Activated CD4-positive, alpha-beta memory T cell treated with anti-CD3 and anti-CD28 coated beads, Interleukin-2, amount 10 ng/mL, durations not matched to agents 7 days and 5 days (primary cell): ENCODE data around the gene SEC22B. TPM values are rescaled to one million over a fixed set of nuclear protein-coding genes. Genes with fewer than 3 reads are reported as not detected.
"Not testable (repeated sequence)": the region's sequence is repeated elsewhere in the genome, so short reads cannot be mapped to it uniquely, and the experiment has no call there.

Experiments used
- CTCF ChIA-PET: fragments of 350-600 bp; sonication (Branson Sonifier 250); formaldehyde crosslinking; loops from one replicate; lab custom pipeline; 2021; ENCODE audit warnings: antibody characterized with exemption, inconsistent platforms; lab: Charles Lee
- POLR2A ChIA-PET: fragments of 350-600 bp; sonication (Branson Sonifier 250); formaldehyde crosslinking; loops from one replicate; lab custom pipeline; 2021; ENCODE audit warnings: antibody characterized with exemption; lab: Charles Lee
- DNase-seq: peaks from one replicate; pipeline ENCODE4 v3.0.0-alpha.2; 2020
- H3K27ac Mint-ChIP-seq: one replicate; pipeline ENCODE4 v1.8.0; 2021; ENCODE audit warnings: mild to moderate bottlenecking, mixed read lengths
- H3K27me3 Mint-ChIP-seq: one replicate; pipeline ENCODE4 v1.8.0; 2021; ENCODE audit warnings: mixed read lengths
- H3K36me3 Mint-ChIP-seq: one replicate; pipeline ENCODE4 v1.8.0; 2021; ENCODE audit warnings: low read depth, mixed read lengths
- H3K4me1 Mint-ChIP-seq: one replicate; pipeline ENCODE4 v1.8.0; 2021; ENCODE audit warnings: mixed read lengths
- H3K4me3 Mint-ChIP-seq: one replicate; pipeline ENCODE4 v1.8.0; 2021; ENCODE audit warnings: mild to moderate bottlenecking, mixed read lengths
- H3K9me3 Mint-ChIP-seq: one replicate; pipeline ENCODE4 v1.8.0; 2021; ENCODE audit warnings: mixed read lengths
- total RNA-seq, 2 experiments: library from RNA; stranded (reverse); gene quantifications; one replicate each; pipeline ENCODE4 v1.2.3, GENCODE V29; 2021

The SEC22B gene
- total RNA-seq, 2 experiments from 2014 or later: 23.1 TPM

DNA sequence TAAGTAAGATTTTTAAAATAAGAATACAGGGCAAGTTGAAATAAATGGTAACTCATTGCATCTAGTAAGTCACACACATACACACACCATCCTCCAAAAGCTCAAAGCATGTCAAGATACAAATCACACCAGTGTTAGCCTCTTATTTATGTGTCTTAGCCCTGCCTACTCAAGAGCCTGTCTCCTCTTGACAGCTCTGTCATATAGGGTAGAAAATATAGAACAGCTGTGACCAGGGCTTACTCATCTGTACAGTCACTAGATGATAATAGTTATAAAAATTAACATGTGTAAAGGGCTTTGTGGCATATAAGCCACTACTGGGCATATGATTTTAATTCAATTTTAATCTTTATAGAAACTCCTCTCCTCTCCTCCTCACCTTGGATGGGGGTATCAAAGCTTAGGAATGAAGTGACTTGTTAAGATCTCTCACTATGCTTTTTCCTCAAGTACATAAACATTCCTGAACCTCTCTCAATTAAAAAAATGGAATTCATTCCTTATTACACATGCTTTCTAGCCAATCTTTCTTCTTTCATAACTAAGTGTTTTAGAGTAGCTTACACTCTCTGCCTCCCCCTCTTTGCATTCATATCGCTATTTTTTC lies 35.6 kb downstream of the SEC22B start:
- peaks cover 29% of the 10 kb centered on the region for H3K4me1 Mint-ChIP-seq
- H3K4me3 Mint-ChIP-seq, H3K9me3 Mint-ChIP-seq, H3K36me3 Mint-ChIP-seq, CTCF ChIA-PET, H3K27me3 Mint-ChIP-seq, DNase-seq, POLR2A ChIA-PET, H3K27ac Mint-ChIP-seq: not testable (repeated sequence)

DNA sequence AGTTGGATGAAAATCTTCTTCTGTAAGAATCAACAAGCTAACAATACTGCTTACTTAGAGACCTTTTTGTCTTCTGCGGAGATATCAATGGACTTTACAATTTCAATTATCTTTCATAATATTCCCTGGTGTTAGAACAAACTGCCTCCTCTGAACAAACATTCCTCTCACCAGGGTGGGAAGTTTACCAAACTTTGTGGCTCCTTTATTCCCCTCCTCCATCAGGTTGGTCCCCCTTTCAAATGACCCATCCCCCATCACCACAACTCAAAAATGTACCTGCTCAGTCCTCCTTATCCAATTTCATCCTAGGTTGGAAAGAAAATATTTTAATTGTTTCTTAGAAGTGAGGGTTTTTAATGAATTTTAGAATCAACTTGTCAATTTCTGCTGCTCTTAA lies 40.2 kb downstream of the SEC22B start:
- DNase-seq, POLR2A ChIA-PET, CTCF ChIA-PET, H3K36me3 Mint-ChIP-seq, H3K4me3 Mint-ChIP-seq, H3K9me3 Mint-ChIP-seq, H3K27me3 Mint-ChIP-seq, H3K27ac Mint-ChIP-seq: not testable (repeated sequence)
- H3K4me1 Mint-ChIP-seq: peaks cover 19% of the 10 kb centered on the region

DNA sequence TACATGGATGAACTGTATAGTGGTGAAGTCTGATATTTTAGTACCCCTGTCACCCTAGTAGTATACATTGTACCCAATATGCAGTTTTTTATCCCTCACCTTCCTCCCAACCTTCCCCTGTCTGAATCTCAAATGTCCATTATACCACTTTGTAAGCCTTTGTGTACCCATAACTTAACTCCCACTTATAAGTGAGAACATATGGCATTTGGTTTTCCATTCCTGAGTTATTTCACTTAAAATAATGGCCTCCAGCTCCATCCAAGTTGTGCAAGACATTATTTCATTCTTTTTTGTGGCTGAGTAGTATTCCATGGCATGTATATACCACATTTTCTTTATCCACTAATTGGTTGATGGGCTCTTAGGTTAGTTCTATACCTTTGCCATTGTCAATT lies 42.4 kb downstream of the SEC22B start:
- CTCF ChIA-PET, H3K27me3 Mint-ChIP-seq, H3K4me3 Mint-ChIP-seq, POLR2A ChIA-PET, H3K36me3 Mint-ChIP-seq, H3K27ac Mint-ChIP-seq, DNase-seq, H3K9me3 Mint-ChIP-seq: not testable (repeated sequence)
- H3K4me1 Mint-ChIP-seq: peaks cover 20% of the 10 kb centered on the region

GRCh38 chr1:120133228-120133927 lies 42.9 kb downstream of the SEC22B start:
- Mint-ChIP-seq H3K36me3 (peaks cover 2% of the 10 kb centered on the region), H3K9me3 (no peaks in the 10 kb centered on the region), H3K27ac (no peak overlapping the region), H3K4me1 (peaks cover 20% of the 10 kb centered on the region), H3K4me3 (no peak overlapping the region), H3K27me3 (no peaks in the 10 kb centered on the region)
- DNase-seq: no peak
- POLR2A ChIA-PET: no interaction called here
- CTCF ChIA-PET: no interaction called here

GRCh38 chr1:120132406-120132763 lies 43.9 kb downstream of the SEC22B start:
- peak overlapping the region; percentile 27 for H3K27ac Mint-ChIP-seq
- H3K4me3 Mint-ChIP-seq, POLR2A ChIA-PET, H3K9me3 Mint-ChIP-seq, H3K27me3 Mint-ChIP-seq, CTCF ChIA-PET, DNase-seq, H3K36me3 Mint-ChIP-seq: not testable (repeated sequence)
- peaks cover 20% of the 10 kb centered on the region for H3K4me1 Mint-ChIP-seq

- peak; percentile 24 for DNase-seq
- H3K4me1 Mint-ChIP-seq: peaks cover 20% of the 10 kb centered on the region
- H3K27ac Mint-ChIP-seq: peak overlapping the region; percentile 27
- H3K9me3 Mint-ChIP-seq, CTCF ChIA-PET, H3K36me3 Mint-ChIP-seq, POLR2A ChIA-PET, H3K27me3 Mint-ChIP-seq, H3K4me3 Mint-ChIP-seq: not testable (repeated sequence)
Measured at GRCh38 chr1:120131611-120132405, 44.5 kb downstream of the SEC22B start.

- H3K4me3 Mint-ChIP-seq, DNase-seq, H3K27me3 Mint-ChIP-seq, CTCF ChIA-PET, H3K9me3 Mint-ChIP-seq, H3K27ac Mint-ChIP-seq, POLR2A ChIA-PET, H3K36me3 Mint-ChIP-seq: not testable (repeated sequence)
- H3K4me1 Mint-ChIP-seq: peaks cover 28% of the 10 kb centered on the region
Measured at GRCh38 chr1:120127921-120128320, 48.4 kb downstream of the SEC22B start.

DNA sequence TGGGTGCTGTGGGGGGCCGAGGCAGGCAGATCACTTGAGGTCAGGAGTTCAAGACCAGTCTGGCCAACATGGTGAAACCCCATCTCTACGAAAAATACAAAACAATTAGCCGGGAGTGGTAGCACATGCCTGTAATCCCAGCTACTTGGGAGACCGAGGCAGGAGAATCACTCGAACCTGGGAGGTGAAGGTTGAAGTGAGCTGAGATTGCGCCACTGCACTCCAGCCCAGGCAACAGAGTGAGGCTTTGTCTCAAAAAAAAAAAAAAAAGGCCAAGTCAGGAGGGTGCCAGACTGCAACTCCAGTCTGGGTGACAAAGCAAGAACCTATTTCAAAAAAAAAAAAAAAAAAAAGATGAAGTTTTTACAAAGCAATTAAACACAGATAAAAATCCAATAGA lies 50.1 kb downstream of the SEC22B start:
- H3K27me3 Mint-ChIP-seq, H3K9me3 Mint-ChIP-seq, DNase-seq, CTCF ChIA-PET, POLR2A ChIA-PET, H3K27ac Mint-ChIP-seq, H3K36me3 Mint-ChIP-seq, H3K4me3 Mint-ChIP-seq: not testable (repeated sequence)
- peaks cover 20% of the 10 kb centered on the region for H3K4me1 Mint-ChIP-seq

DNA sequence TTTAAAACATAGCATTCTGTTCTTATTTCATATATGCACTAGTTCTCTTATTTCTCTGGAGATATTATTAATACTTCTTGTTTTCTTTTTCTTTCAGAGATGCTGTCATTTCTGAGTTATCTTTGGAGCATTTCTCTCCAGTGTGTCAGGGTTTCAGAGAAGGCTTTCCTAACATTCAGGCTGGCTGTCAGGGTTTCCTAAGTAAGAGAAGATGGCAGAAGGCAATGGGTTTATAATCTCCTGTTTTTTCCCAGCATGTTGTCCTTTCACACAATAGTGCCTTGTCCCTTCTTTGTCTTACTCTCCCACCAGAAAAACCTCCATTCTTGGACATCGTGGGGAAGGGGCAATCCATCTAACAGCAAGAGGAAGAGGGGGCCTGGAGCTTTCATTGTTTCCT lies 51.7 kb downstream of the SEC22B start:
- H3K36me3 Mint-ChIP-seq, H3K4me3 Mint-ChIP-seq, H3K27me3 Mint-ChIP-seq, POLR2A ChIA-PET, DNase-seq, H3K27ac Mint-ChIP-seq, CTCF ChIA-PET, H3K9me3 Mint-ChIP-seq: not testable (repeated sequence)
- H3K4me1 Mint-ChIP-seq: peaks cover 21% of the 10 kb centered on the region

DNA sequence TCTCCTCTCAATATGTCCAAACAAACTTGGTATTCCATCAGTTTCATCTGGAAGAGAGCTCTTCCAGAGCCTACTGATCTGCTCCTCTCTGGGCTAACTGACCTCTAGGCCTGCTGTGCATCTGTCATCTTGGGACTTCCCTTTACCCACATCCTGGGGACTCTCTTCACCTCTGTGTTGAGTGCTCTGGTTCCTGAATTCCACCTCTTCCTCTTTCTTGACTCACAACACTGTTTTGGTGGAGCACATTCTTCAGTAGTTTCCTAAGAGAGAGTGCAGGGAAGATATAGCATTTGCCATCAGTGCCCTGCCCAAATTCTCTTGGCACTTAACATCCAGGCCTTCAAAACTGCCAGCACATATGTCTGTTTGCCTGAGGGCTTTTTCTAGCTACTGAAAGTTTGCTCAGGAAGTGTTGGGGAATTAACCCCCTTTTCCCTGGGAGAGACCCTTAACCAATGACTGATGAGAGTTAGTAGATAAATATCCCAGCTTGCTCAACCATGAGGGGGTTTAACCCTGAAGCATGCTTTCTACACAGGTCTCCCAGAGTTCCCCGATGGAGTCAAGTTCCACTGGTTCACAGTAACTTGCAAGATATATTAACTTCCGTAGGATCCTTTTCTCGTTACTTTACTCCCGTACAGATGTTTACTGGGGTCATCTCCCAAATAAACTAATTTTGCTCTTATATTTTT lies 52.4 kb downstream of the SEC22B start:
- H3K27me3 Mint-ChIP-seq, DNase-seq, H3K4me3 Mint-ChIP-seq, POLR2A ChIA-PET, H3K36me3 Mint-ChIP-seq, H3K27ac Mint-ChIP-seq, CTCF ChIA-PET, H3K9me3 Mint-ChIP-seq: not testable (repeated sequence)
- H3K4me1 Mint-ChIP-seq: peaks cover 19% of the 10 kb centered on the region

DNA sequence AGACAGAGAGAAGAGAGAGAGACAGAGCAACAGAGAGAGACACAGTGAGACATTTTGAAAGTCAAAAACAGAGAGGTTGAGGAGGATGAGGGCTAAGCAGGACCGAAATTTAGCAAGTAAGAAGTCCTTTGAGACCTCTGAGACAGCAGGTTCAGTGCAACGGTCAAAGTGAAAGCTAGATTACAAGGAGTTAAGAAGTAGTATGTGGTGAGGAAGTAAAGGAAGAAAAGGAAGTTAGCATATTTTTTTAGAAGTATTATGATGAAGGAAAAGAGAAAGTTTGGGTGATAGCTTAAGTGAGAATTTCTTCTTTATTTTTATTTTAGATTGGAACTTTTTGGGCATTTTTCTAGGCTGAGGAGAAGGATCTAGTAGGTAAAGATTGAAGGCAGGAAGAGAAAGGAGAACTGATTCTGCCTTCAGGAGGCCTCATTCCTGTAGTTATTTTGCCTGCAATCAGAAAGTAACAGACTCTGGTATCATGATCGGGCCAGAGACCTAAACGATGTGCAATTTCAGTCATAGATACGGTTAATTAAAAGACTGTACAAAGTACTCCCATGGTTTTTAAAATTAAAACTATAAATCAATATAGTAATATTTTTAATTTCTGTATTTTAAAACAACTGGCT lies 53.9 kb downstream of the SEC22B start:
- H3K4me3 Mint-ChIP-seq: peak overlapping the region; percentile 46
- H3K27me3 Mint-ChIP-seq, DNase-seq, H3K9me3 Mint-ChIP-seq, POLR2A ChIA-PET, H3K36me3 Mint-ChIP-seq, CTCF ChIA-PET: not testable (repeated sequence)
- H3K4me1 Mint-ChIP-seq: peaks cover 22% of the 10 kb centered on the region
- peak overlapping the region; percentile 68 for H3K27ac Mint-ChIP-seq

GRCh38 chr1:120121830-120122229 lies 54.5 kb downstream of the SEC22B start:
- DNase-seq, H3K4me3 Mint-ChIP-seq, H3K9me3 Mint-ChIP-seq, POLR2A ChIA-PET, H3K36me3 Mint-ChIP-seq, H3K27ac Mint-ChIP-seq, CTCF ChIA-PET, H3K27me3 Mint-ChIP-seq: not testable (repeated sequence)
- H3K4me1 Mint-ChIP-seq: peaks cover 22% of the 10 kb centered on the region

GRCh38 chr1:120120525-120120924 lies 55.8 kb downstream of the SEC22B start:
- CTCF ChIA-PET, POLR2A ChIA-PET, H3K36me3 Mint-ChIP-seq, H3K27ac Mint-ChIP-seq, H3K9me3 Mint-ChIP-seq, H3K4me3 Mint-ChIP-seq, DNase-seq, H3K27me3 Mint-ChIP-seq: not testable (repeated sequence)
- H3K4me1 Mint-ChIP-seq: peaks cover 22% of the 10 kb centered on the region
